NB4 (cell line): ENCODE results near the gene UGT1A4.

Experiments
- DNase-seq: peaks from one replicate; pipeline ENCODE4 v3.0.0; 2010; ENCODE audit warnings: low read depth
- H3K4me3 ChIP-seq: one replicate; pipeline ENCODE4 v1.5.1; 2011; ENCODE audit warnings: mild to moderate bottlenecking, low read depth, low read length, moderate library complexity
- MYC ChIP-seq: IDR thresholded peaks from 2 replicates; pipeline ENCODE4 v1.6.1; 2011; ENCODE audit warnings: low read depth, low read length
- POLR2A ChIP-seq: IDR thresholded peaks from 2 replicates; pipeline ENCODE4 v1.6.1; 2011; ENCODE audit warnings: mild to moderate bottlenecking; ENCODE audit not compliant: insufficient read length; ENCODE audit errors: extremely low read depth
- TF ChIP-seq, protein P1 (sequence below): IDR thresholded peaks from 2 replicates; pipeline ENCODE4 v1.6.1; 2011; ENCODE audit warnings: low read depth, low read length
- TF ChIP-seq, protein P2 (sequence below): IDR thresholded peaks from one replicate; pipeline ENCODE4 v1.5.1; 2012; ENCODE audit warnings: low read depth, low read length

Gene UGT1A4

DNA sequence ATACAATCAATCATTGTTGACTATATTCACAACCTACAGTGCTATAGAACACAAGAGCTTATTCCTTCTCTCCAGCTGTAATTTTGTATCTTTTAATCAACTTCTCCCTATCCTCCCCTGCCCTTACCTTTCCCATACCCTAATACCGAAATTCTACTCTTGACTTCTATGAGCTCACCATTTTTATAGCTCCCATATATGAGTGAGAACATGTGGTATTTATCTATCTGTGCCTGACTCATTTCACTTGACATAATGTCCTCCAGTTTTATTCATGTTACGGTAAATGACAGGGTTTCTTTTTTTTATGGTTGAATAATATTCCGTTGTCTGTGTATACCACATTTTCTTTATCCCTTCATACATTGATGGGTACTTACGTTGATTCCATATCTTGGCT is 62.2 kb downstream of the UGT1A4 start:
- TF ChIP-seq, protein P1, sequence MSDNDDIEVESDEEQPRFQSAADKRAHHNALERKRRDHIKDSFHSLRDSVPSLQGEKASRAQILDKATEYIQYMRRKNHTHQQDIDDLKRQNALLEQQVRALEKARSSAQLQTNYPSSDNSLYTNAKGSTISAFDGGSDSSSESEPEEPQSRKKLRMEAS: no peak
- TF ChIP-seq POLR2A (no peak), MYC (no peak)
- TF ChIP-seq, protein P2, sequence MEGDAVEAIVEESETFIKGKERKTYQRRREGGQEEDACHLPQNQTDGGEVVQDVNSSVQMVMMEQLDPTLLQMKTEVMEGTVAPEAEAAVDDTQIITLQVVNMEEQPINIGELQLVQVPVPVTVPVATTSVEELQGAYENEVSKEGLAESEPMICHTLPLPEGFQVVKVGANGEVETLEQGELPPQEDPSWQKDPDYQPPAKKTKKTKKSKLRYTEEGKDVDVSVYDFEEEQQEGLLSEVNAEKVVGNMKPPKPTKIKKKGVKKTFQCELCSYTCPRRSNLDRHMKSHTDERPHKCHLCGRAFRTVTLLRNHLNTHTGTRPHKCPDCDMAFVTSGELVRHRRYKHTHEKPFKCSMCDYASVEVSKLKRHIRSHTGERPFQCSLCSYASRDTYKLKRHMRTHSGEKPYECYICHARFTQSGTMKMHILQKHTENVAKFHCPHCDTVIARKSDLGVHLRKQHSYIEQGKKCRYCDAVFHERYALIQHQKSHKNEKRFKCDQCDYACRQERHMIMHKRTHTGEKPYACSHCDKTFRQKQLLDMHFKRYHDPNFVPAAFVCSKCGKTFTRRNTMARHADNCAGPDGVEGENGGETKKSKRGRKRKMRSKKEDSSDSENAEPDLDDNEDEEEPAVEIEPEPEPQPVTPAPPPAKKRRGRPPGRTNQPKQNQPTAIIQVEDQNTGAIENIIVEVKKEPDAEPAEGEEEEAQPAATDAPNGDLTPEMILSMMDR: no peak
- H3K4me3 ChIP-seq: no peak overlapping the region
- DNase-seq: no peak

DNA sequence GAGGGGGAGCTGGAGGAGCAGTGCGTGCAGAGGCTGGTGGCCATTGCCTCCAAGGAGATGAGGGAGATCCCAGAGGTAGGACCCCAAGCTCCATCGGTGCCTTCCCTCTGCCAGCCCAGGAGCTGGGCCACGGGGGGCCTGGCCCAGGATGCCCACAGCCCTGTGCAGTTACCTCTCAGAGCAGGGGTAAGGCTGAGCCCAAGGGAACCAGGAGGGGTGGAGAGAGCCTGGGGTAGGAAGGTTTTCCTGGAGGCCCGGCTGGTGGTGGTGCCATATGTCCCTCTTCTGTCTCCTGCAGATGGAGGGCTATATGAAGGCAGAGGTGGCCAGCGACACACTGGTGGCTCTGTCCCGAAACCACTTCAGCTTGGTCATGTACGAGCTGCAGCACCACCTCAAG is 71.0 kb downstream of the UGT1A4 start:
- DNase-seq: no peak
- no peak for TF ChIP-seq MYC
- TF ChIP-seq, protein P1: no peak
- TF ChIP-seq POLR2A: no peak
- TF ChIP-seq, protein P2: no peak
- no peak overlapping the region for H3K4me3 ChIP-seq

DNA sequence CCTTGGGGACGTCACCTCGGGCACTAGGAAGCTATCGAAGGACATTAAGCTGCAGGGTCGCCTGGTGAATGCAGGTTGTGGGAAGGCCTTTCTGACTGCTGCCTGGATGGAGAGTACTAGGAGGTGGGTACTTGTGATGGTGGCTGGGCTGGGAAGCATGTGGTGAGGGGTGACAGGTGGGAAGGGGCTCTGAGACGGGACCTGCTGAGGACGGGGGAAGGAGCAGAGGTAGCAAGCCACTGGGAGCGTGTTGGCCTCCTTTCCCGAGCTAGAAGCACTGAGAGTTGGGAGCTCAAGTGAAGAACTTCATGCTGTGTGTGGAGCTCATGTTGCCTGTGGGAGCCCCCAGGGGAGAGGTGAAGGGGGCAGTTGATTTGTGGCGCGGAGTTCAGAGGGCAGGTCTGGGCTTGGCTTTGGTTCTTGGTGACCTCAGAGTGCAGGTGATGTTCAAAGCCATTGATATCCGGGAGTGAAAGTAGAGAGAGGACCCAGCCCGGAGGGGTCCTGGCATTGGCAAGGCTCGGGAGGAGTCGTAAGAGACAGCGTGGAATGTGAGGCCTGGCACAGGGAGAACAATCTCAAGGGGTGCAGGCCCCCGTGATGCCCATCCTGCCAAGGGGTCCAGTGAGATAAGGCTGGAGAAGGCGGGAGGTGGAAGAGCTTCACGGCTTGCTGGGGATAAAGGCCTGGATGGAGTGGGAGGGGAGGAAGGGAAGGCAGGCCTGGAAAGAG is 72.8 kb downstream of the UGT1A4 start:
- TF ChIP-seq, protein P2: no peak
- no peak for TF ChIP-seq POLR2A
- no peak overlapping the region for H3K4me3 ChIP-seq
- no peak for DNase-seq

DNA sequence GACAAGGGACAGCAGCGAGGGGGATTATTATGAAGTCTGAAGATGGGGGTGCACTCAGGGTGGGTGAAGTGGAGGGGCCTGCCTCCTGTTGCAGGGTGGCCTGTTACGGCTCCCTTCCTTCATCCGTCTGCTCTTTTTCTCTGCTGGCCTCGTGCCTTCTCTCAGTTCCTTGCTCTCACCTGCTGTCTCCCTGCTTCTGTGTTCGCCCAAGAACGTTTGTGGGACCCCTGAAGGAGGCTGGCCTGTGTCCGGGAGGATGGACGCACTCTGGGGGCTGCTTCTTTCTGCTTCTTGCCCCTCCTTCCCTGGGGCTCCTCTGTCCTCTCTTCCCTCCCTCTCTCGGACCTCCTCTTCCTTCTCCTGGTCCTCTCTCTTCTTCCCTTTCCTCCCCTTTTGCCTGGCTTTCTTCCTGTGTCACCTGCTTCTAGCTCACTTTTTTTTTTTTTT is 73.4 kb downstream of the UGT1A4 start:
- TF ChIP-seq, protein P1: no peak
- TF ChIP-seq, protein P2: no peak
- TF ChIP-seq MYC: no peak
- no peak for TF ChIP-seq POLR2A
- DNase-seq: no peak
- no peak overlapping the region for H3K4me3 ChIP-seq

DNA sequence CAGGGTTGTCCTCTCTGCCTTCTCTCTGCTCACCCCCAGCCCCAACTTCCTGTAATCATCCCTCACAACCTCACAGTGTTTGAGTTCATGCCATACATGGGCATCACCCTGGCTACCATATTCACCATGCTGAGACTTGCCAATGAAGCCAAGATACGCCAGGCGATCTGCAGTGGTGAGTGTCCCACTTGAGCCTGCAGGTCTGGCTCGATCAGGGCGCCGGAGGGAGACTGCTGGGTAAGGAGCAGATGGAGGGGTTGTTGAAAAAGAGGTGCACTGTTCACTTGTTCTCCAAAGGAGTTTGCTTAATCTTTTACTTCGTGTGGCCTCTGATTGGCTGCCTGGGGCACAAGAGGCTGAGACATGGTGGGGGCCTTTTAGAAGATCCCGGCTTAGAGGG is 74.2 kb downstream of the UGT1A4 start:
- TF ChIP-seq, protein P1: no peak
- TF ChIP-seq POLR2A (no peak), MYC (no peak)
- TF ChIP-seq, protein P2: no peak
- no peak for DNase-seq
- no peak overlapping the region for H3K4me3 ChIP-seq
